HG02938 (cell line): ENCODE measurements around the gene MED8.
"Not testable (repeated sequence)": the region's sequence is repeated elsewhere in the genome, so short reads cannot be mapped to it uniquely, and the experiment has no call there.

Experiments used
- ATAC-seq: cut with Tn5 transposase; IDR thresholded peaks from one replicate; pipeline ENCODE4 v1.9.1; 2021; ENCODE audit warnings: mild to moderate bottlenecking, moderate library complexity; ENCODE audit not compliant: unreplicated experiment

MED8 gene

DNA sequence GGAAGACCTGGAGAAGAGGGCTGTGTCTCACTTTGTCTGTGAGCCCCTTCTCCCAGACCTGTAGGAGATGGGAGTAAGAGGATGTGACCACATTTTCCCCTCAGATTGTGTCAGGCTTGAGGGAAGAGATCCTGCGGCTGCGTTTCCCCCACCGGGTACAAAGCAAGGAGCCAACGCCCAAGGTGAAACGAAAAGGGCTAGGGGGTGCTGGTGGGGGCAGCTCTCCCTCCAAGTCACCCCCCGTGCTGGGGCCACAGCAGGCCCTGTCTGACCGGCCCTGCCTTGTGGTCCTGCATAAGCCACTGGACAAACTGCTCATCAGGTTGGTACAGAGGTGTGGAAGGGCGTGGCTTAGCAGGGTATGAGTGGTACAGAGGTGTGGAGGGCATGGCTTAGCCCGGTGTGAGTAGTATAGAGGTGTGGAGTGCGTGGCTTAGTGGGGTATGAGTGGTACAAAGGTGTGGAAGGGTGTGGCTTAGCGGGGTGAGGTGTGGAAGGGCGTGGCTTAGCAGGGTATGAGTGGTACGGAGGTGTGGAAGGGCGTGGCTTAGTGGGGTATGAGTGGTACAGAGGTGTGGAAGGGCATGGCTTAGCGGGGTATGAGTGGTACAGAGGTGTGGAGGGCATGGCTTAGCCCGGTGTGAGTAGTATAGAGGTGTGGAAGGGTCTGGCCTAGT, 33.5 kb upstream of the MED8 start:
- no peak for ATAC-seq

- ATAC-seq: no peak
These were observed 32.6 kb upstream of the MED8 start for GRCh38 chr1:43421976-43422750.

- ATAC-seq: no peak
These were observed 31.8 kb upstream of the MED8 start for GRCh38 chr1:43421396-43421795.

- ATAC-seq: no peak
These were observed 31.3 kb upstream of the MED8 start for GRCh38 chr1:43420874-43421273.

- ATAC-seq: no peak
These were observed 30.2 kb upstream of the MED8 start for GRCh38 chr1:43419627-43420425.

DNA sequence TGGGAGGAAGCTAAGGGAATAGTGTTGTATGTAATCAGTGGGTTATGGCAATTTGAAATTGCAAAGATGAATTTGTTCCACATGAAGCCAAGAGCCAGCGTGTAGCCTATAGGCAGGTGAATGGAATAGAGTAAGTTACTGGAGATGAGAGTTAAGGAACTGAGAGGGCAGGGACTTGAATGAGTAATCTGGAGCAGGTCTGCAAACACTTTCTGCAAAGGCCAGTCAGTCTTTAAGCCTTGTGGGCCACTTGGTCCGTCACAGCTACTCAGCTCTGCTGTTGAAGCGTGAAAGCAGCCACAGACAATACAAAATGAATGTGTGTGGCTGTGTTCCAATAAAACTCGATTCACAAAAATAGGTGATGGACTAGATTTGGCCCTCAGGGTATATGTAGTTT, 29.3 kb upstream of the MED8 start:
- peak; percentile 43 for ATAC-seq

GRCh38 chr1:43415901-43416300, 26.3 kb upstream of the MED8 start:
- no peak for ATAC-seq

DNA sequence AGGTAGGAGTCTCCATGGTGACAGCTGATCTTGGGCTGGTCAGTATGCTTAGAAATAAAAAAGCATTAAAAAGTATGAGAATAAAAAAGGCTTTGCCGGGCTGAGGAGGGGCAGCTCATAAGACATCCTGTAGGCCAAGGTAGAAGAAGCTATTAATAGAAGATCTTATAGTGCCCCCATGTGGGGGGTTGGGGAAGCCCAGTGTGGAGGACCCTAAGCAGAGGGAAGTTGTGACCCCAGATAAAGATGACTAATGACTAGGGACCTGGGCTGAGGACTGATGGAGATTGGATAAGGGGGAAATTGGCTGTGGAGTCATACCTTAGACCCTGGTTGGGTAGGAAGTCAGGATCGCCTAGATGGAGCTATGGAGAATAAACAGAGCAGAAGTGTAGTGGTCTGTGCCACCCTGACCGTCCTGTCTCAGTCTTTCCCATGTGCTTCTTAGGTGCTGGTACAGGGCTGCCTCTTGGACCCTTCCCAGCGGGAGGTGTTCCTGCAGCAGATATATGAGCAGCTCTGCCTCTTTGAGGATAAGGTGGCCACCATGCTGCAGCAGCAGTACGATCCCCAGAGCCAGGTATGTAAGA, 25.1 kb upstream of the MED8 start:
- no peak for ATAC-seq

DNA sequence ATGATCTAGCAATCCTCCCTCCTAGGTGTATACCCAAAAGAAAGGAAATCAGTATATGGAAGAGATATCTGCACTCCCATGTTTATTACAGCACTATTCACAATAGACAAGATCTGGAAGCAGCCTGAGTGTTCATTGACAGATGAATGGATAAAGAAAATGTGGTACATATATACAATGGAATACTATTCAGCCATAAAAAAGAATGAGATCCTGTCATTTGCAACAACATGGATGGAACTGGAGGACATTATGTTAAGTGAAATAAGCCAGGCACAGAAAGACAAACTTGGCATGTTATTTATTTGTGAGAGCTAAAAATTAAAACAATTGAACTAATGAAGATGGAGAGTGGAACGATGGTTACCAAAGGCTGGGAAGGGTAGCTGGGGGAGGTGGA, 23.8 kb upstream of the MED8 start:
- not testable (repeated sequence) for ATAC-seq

DNA sequence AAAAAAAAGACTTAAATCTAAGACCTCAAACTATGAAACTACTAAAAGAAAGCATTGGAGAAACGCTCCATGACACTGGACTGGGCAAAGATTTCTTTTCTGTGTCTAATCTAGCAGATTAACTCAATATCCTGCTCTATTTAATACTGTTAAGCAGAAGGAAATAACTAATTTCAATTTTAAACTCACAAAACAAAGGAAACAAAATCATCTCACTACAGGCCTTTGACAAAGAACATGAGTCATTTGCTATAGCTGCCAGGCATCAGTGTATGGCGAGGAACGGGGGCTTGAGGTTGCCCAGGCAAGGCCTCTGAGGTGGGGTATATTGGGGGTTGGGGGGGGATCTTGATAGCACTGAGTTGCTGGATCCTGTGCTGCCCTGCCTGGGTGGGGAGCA, 21.0 kb upstream of the MED8 start:
- ATAC-seq: no peak

- ATAC-seq: no peak
These were observed 16.3 kb upstream of the MED8 start for GRCh38 chr1:43405876-43406234.

GRCh38 chr1:43405219-43405875, 15.7 kb upstream of the MED8 start:
- no peak for ATAC-seq

- ATAC-seq: no peak
These were observed 14.8 kb upstream of the MED8 start for GRCh38 chr1:43404353-43404752.

DNA sequence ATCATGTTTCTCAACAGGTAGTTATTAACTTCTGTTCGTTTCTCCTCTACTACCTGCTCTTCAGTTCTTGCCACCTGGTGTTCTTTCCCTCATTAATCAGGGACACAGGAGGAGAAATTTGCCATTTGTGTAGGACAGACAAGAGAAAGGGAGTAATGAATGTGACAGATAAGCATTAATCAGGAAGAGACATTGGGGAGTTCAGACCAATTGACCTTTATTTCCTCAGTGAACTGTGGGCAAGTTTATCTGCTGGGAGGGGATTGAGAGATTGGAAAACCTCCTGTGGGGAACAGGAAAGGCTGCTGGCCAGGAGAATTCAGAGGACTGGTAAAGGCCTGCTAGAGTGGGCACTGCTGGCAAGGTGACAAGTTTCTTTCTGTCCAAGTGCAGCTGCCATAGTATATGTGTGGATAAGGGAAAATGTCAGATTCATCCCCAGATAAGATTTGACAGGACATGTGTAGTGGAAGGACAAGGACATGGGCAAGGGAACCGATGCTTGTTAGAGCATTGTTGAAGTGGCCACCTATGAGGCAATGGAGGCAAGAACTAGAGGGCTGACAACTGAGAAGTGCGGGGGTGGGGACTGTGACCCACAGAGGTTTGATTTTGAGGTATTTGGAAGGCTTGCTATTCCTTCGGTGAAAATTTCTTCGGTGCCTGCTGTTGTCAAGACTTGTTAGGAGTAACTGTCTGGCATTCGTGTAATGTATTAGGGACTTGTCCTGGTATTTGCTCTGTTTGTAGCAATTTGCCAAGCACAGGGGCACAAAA, 12.7 kb upstream of the MED8 start:
- ATAC-seq: no peak

GRCh38 chr1:43400441-43400840, 10.8 kb upstream of the MED8 start:
- ATAC-seq: not testable (repeated sequence)

- no peak for ATAC-seq
These were observed 8.6 kb upstream of the MED8 start for GRCh38 chr1:43398227-43398626.

GRCh38 chr1:43396059-43396458, 6.5 kb upstream of the MED8 start:
- ATAC-seq: no peak

- ATAC-seq: no peak
These were observed 5.9 kb upstream of the MED8 start for GRCh38 chr1:43395523-43395922.

- no peak for ATAC-seq
These were observed 3.1 kb upstream of the MED8 start for GRCh38 chr1:43392702-43393101.

- ATAC-seq: no peak
These were observed 987 bp downstream of the MED8 start for GRCh38 chr1:43388613-43389012.
